ENCODE data around the gene CTSF.
"Not testable (repeated sequence)": the region's sequence is repeated elsewhere in the genome, so short reads cannot be mapped to it uniquely, and the experiment has no call there.

The CTSF gene

GRCh38 chr11:66568124-66568916 is at the start of gene CTSF:
Gene CTSF (minus strand): TSS chr11:66568606. CDS start chr11:66568486, 120 bp downstream.
- no peak for DNase-seq

GRCh38 chr11:66617155-66617834 is 48.9 kb upstream of the CTSF start:
- no peak for DNase-seq

GRCh38 chr11:66616379-66617154 is 48.2 kb upstream of the CTSF start, which contains the start of gene RBM14:
Gene RBM14 (plus strand): TSS chr11:66616630. CDS start chr11:66616721, 91 bp downstream.
- peak; percentile 90 for DNase-seq

- no peak for DNase-seq
These were observed 45.7 kb upstream of the CTSF start for GRCh38 chr11:66614073-66614472.

GRCh38 chr11:66612458-66612857 is 44.1 kb upstream of the CTSF start:
- DNase-seq = no peak

- DNase-seq = no peak
These were observed 41.6 kb upstream of the CTSF start for GRCh38 chr11:66609721-66610617.

- no peak for DNase-seq
These were observed 38.9 kb upstream of the CTSF start for GRCh38 chr11:66607126-66607834.

GRCh38 chr11:66606608-66607007 is 38.2 kb upstream of the CTSF start:
- not testable (repeated sequence) for DNase-seq

GRCh38 chr11:66604155-66604554 is 35.7 kb upstream of the CTSF start:
- no peak for DNase-seq

- DNase-seq = no peak
These were observed 34.7 kb upstream of the CTSF start for GRCh38 chr11:66603072-66603471.

GRCh38 chr11:66600631-66601233 is 32.3 kb upstream of the CTSF start:
- DNase-seq = no peak

- no peak for DNase-seq
These were observed 31.8 kb upstream of the CTSF start for GRCh38 chr11:66600219-66600618.

- no peak for DNase-seq
These were observed 30.6 kb upstream of the CTSF start for GRCh38 chr11:66598993-66599392.

- DNase-seq = no peak
These were observed 27.0 kb upstream of the CTSF start for GRCh38 chr11:66595245-66595904.

- no peak for DNase-seq
These were observed 25.2 kb upstream of the CTSF start for GRCh38 chr11:66593650-66594049.

GRCh38 chr11:66593303-66593635 is 24.9 kb upstream of the CTSF start:
- no peak for DNase-seq

- DNase-seq = peak; percentile 88
These were observed 24.3 kb upstream of the CTSF start, which contains the start of the genes CCDC87 and CCS for GRCh38 chr11:66592457-66593302. Gene CCDC87 (minus strand): TSS chr11:66593063. CDS start chr11:66593015, 48 bp downstream. Gene CCS (plus strand): TSS chr11:66593185. CDS start chr11:66593262, 77 bp downstream.

GRCh38 chr11:66591175-66591574 is 22.8 kb upstream of the CTSF start:
- no peak for DNase-seq

- DNase-seq = no peak
These were observed 21.7 kb upstream of the CTSF start for GRCh38 chr11:66589996-66590675.

Measured in cortex of kidney (tissue), 1 donor.